Frontal cortex (tissue), 1 donor: ENCODE measurements around the gene MAP1B. TPM values are rescaled to one million over a fixed set of nuclear protein-coding genes. Genes with fewer than 3 reads are reported as not detected.

Experiments used
- small RNA-seq: library from RNA; depleted of rRNA; stranded (forward); fragments of <200 nt; gene quantifications from one replicate; pipeline ENCODE3, GENCODE V24; 2014
- total RNA-seq: library from RNA; depleted of rRNA; stranded (reverse); fragments of >200 nt; gene quantifications from one replicate; pipeline ENCODE4 v1.2.3, GENCODE V29; 2014

The MAP1B gene
- total RNA-seq, 1 donor from 2014 or later = 490 TPM

Small RNA genes within 50 kb of the gene (small RNA-seq; reads per million reads assigned to genes)
- 0.18 reads per million for gene MIR4803

Other genes starting within 250 kb of the MAP1B start
- gene MRPS27, start 212.8 kb downstream of the MAP1B start, total RNA-seq = 69.3 TPM
- gene PTCD2, start 212.9 kb downstream of the MAP1B start, total RNA-seq = 4.9 TPM